ENCODE results near the gene TRIM67. TPM values are rescaled to one million over a fixed set of nuclear protein-coding genes. Genes with fewer than 3 reads are reported as not detected.

Gene TRIM67
- total and polyA plus RNA-seq, 9 of the 15 experiments (the other 6 are each of a cell fraction or from before 2014, with no cell fraction given) = 0.04 to 0.60 (median 0.31) TPM

- TF ChIP-seq CC2D1A (IDR thresholded peaks at IDR 0.05) = no peak
- TF ChIP-seq MXI1 (IDR thresholded peaks at IDR 0.05; ENCODE audit: low read depth, low read length) = no peak
- no peak for TF ChIP-seq PHTF2 (CRISPR knock-in tag; IDR thresholded peaks at IDR 0.05)
- TF ChIP-seq PCBP2 (IDR thresholded peaks at IDR 0.05; ENCODE audit: low read depth, low read length, poor library complexity, severe bottlenecking) = no peak
- no peak for TF ChIP-seq U2AF1 (optimal IDR thresholded peaks at IDR 0.05; ENCODE audit: low read depth, low read length)
- TF ChIP-seq CSDE1 (IDR thresholded peaks at IDR 0.05) = peak in 1 of 2 experiments; percentile 50; a peak in 1 of 4 replicates
- TF ChIP-seq, protein P1, sequence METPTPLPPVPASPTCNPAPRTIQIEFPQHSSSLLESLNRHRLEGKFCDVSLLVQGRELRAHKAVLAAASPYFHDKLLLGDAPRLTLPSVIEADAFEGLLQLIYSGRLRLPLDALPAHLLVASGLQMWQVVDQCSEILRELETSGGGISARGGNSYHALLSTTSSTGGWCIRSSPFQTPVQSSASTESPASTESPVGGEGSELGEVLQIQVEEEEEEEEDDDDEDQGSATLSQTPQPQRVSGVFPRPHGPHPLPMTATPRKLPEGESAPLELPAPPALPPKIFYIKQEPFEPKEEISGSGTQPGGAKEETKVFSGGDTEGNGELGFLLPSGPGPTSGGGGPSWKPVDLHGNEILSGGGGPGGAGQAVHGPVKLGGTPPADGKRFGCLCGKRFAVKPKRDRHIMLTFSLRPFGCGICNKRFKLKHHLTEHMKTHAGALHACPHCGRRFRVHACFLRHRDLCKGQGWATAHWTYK (CRISPR knock-in tag; IDR thresholded peaks at IDR 0.05) = no peak; the same call in 1 of the 2 replicates
- peak; percentile 76; the same call in 1 of the 2 replicates for TF ChIP-seq OTX1 (CRISPR knock-in tag; IDR thresholded peaks at IDR 0.05)
- TF ChIP-seq CBX2 (IDR thresholded peaks at IDR 0.05; ENCODE audit: insufficient read depth, low read length, poor library complexity, severe bottlenecking) = no peak
- TF ChIP-seq CHD1 (IDR thresholded peaks at IDR 0.05; ENCODE audit: low read length) = no peak
- TF ChIP-seq HOMEZ (CRISPR knock-in tag; IDR thresholded peaks at IDR 0.05) = no peak
- peak; percentile 20; the same call in 1 of the 2 replicates for TF ChIP-seq ZNF583 (CRISPR knock-in tag; IDR thresholded peaks at IDR 0.05)
- TF ChIP-seq STAG1 (CRISPR knock-in tag; IDR thresholded peaks at IDR 0.05; ENCODE audit: borderline replicate concordance) = no peak
- no peak for TF ChIP-seq NR0B1 (IDR thresholded peaks at IDR 0.05; ENCODE audit: partially characterized antibody)
- TF ChIP-seq HDAC8 (tag; IDR thresholded peaks at IDR 0.05) = 0 out of 2 replicates have a peak, but pooled peaks have one; percentile 53
- no peak for TF ChIP-seq CCAR2 (IDR thresholded peaks at IDR 0.05; ENCODE audit: low read depth, low read length)
- TF ChIP-seq SIN3B (IDR thresholded peaks at IDR 0.05; ENCODE audit: low read depth) = peak; percentile 81
Measured at GRCh38 chr1:231240883-231241735, 79.3 kb downstream of the TRIM67 start, which contains the start of gene GNPAT (continued).

All from K562 (cell line).